PFSK-1 (cell line): Measurements from ENCODE around the gene NXN.

Source experiments
- FOXP2 ChIP-seq: optimal IDR thresholded peaks from 2 replicates; pipeline ENCODE3; 2011; ENCODE audit warnings: borderline replicate concordance, control low read depth, inconsistent platforms; ENCODE audit not compliant: insufficient read depth; ENCODE audit errors: extremely low read length, extremely low read depth
- POLR2AphosphoS5 ChIP-seq: IDR thresholded peaks from 2 replicates; pipeline ENCODE4 v1.6.1; 2012; ENCODE audit warnings: low read depth, mild to moderate bottlenecking, control low read depth, low read length, moderate library complexity
- REST ChIP-seq, 2 experiments: IDR thresholded peaks; 2 replicates each; pipeline versions ENCODE4 v1.6.1 to v1.8.0; 2011 to 2012; ENCODE audit warnings: low read depth in 2 of 2, low read length in 2 of 2, control low read depth in 1 of 2, inconsistent platforms in 1 of 2, mild to moderate bottlenecking in 1 of 2, moderate library complexity in 1 of 2; ENCODE audit not compliant: insufficient read depth in 1 of 2
- SIN3A ChIP-seq: IDR thresholded peaks from 2 replicates; pipeline ENCODE4 v1.6.1; 2012; ENCODE audit warnings: mild to moderate bottlenecking, low read length, moderate library complexity, borderline replicate concordance; ENCODE audit not compliant: insufficient read depth
- TAF1 ChIP-seq: IDR thresholded peaks from 2 replicates; pipeline ENCODE4 v1.6.1; 2012; ENCODE audit warnings: low read length, control low read depth, borderline replicate concordance; ENCODE audit not compliant: insufficient read depth

NXN gene

GRCh38 chr17:880443-881269 is 98.9 kb downstream of the NXN start:
- TF ChIP-seq FOXP2 (no peak), TAF1 (no peak)

- TF ChIP-seq TAF1 (no peak), REST (IDR thresholded peaks at IDR 0.05; ENCODE audit: insufficient read depth in 1 of 2, low read depth in 2 of 2, low read length in 2 of 2) (no peak), POLR2AphosphoS5 (no peak), SIN3A (no peak), FOXP2 (no peak)
These were observed 99.8 kb downstream of the NXN start for GRCh38 chr17:879546-880442.

DNA sequence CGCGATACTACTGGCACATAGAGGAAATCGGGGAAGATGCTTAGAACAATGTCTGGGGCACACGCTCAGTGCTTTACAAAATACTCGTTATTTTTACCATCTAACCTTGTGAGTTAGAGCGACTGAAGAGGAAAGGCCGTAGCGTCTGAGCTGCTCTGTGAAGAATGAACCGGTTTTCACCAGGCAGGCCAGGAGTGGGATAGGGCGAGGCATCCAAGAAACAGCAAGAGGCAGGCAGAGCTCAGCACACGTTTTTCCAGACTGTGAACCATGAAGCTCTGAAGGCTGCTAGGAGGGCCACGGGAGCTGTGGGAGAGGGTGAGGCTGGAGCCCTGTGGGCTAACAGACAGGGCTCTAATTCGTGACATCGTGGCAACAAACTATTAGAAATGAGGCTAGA is 101.9 kb downstream of the NXN start:
- TF ChIP-seq POLR2AphosphoS5 (no peak), TAF1 (no peak), FOXP2 (no peak), REST (IDR thresholded peaks at IDR 0.05; ENCODE audit: insufficient read depth in 1 of 2, low read depth in 2 of 2, low read length in 2 of 2) (no peak), SIN3A (no peak)

- TF ChIP-seq FOXP2 (no peak), TAF1 (no peak), REST (IDR thresholded peaks at IDR 0.05; ENCODE audit: insufficient read depth in 1 of 2, low read depth in 2 of 2, low read length in 2 of 2) (no peak), POLR2AphosphoS5 (no peak), SIN3A (no peak)
These were observed 103.3 kb downstream of the NXN start for GRCh38 chr17:876272-876671.

DNA sequence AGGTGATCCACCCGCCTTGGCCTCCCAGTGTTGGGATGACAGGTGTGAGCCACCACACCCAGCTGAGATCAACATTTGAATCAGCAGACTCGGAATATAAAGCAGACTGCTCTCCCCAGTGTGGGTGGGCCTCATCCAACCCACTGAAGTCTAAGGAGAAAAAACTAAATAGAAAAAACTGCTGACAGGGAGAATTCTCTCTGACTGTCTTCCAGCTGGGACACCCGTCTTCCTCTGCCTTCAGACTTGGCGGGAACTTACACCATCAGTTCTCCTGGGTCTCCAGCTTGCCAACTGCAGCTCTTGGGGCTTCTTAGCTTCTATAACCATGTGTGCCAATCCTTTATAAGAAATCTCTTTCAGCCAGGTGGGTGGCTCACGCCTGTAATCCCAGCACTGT is 106.7 kb downstream of the NXN start:
- TF ChIP-seq POLR2AphosphoS5 (no peak), SIN3A (no peak), FOXP2 (no peak), REST (IDR thresholded peaks at IDR 0.05; ENCODE audit: insufficient read depth in 1 of 2, low read depth in 2 of 2, low read length in 2 of 2) (no peak), TAF1 (no peak)
